AG04449 (cell line): Measurements from ENCODE around the gene TECPR1.

Source experiments
- CTCF ChIA-PET: fragments of 350-600 bp; formaldehyde crosslinking; extraction: SDS; loops from one replicate; lab custom pipeline; 2021; ENCODE audit warnings: antibody characterized with exemption; lab: Yijun Ruan, JAX
- POLR2A ChIA-PET: fragments of 400-600, 350-600 bp; formaldehyde crosslinking; extraction: SDS; loops from one replicate; lab custom pipeline; 2020; ENCODE audit warnings: antibody characterized with exemption, inconsistent platforms; lab: Yijun Ruan, JAX
- DNase-seq: peaks from one replicate; pipeline ENCODE4 v3.0.0-alpha.2; 2010; ENCODE audit warnings: low read depth, low spot score
- H3K4me3 ChIP-seq: 2 replicates; pipeline ENCODE4 v1.5.1; 2011; ENCODE audit warnings: low read depth, mild to moderate bottlenecking, control low read depth, low read length
- TF ChIP-seq, protein P1 (sequence below): IDR thresholded peaks from one replicate; pipeline ENCODE4 v1.5.1; 2011; ENCODE audit warnings: mild to moderate bottlenecking, moderate library complexity, low read length, control low read depth, inconsistent platforms; ENCODE audit not compliant: insufficient read depth; ENCODE audit errors: missing control alignments

Gene TECPR1

GRCh38 chr7:98178321-98178720 is 73.7 kb downstream of the TECPR1 start:
- no peak overlapping the region for H3K4me3 ChIP-seq
- POLR2A ChIA-PET: no interaction called here
- CTCF ChIA-PET: interaction anchor here (1.8 to 8.8 kb wide), 2 partner anchors 11 to 157 kb away, joined by 8 to 103 read pairs; no protein-coding TSS in a partner anchor
- TF ChIP-seq, protein P1, sequence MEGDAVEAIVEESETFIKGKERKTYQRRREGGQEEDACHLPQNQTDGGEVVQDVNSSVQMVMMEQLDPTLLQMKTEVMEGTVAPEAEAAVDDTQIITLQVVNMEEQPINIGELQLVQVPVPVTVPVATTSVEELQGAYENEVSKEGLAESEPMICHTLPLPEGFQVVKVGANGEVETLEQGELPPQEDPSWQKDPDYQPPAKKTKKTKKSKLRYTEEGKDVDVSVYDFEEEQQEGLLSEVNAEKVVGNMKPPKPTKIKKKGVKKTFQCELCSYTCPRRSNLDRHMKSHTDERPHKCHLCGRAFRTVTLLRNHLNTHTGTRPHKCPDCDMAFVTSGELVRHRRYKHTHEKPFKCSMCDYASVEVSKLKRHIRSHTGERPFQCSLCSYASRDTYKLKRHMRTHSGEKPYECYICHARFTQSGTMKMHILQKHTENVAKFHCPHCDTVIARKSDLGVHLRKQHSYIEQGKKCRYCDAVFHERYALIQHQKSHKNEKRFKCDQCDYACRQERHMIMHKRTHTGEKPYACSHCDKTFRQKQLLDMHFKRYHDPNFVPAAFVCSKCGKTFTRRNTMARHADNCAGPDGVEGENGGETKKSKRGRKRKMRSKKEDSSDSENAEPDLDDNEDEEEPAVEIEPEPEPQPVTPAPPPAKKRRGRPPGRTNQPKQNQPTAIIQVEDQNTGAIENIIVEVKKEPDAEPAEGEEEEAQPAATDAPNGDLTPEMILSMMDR: no peak
- DNase-seq: no peak

GRCh38 chr7:98177553-98177952 is 74.5 kb downstream of the TECPR1 start:
- ChIA-PET POLR2A (no interaction called here), CTCF (interaction anchor here (8.8 kb wide), 1 partner anchor 10 kb away, joined by 103 read pairs; no protein-coding TSS in a partner anchor)
- H3K4me3 ChIP-seq: no peak overlapping the region
- TF ChIP-seq, protein P1: no peak
- no peak for DNase-seq

DNA sequence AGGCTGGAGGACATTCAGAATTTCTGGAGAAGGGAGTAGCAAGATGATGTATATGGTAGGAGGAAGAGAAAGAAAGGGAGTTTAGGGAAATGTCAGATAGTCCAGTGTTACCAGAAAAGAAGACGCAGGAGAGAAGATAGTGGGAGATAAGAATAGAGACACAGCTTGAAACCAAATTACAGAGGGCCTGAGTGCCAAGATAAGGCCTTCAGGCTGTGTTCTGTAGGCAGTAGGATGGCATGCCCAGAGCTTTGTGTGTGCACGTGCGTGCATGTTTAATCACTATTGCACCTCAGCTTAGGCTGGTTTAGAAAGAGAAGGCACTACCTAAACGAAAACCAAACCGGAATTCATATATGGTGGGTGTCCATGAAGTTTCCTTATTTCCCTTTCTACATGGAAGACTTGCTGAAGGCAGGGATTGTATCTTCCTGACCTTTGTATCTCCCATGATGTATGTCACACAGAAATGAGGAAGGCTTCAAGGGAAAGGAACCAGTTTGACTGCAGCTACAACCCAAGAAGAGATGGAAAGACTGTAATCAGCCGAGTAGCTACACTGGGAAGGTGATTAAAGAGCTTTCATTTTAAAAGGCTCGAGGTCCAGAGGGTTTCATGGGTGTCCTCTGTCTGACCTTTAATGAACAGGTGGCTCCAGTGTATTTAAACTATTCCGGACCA is 76.6 kb downstream of the TECPR1 start:
- POLR2A ChIA-PET: no interaction called here
- CTCF ChIA-PET: interaction anchor here (0.8 to 16.2 kb wide), 3 partner anchors 8 to 156 kb away, joined by 4 to 544 read pairs (median 103); no protein-coding TSS in a partner anchor
- DNase-seq: no peak
- no peak overlapping the region for H3K4me3 ChIP-seq
- TF ChIP-seq, protein P1: no peak

- ChIA-PET CTCF (interaction anchor here (0.6 to 16.2 kb wide), 4 partner anchors 7 to 155 kb away, joined by 3 to 544 read pairs (median 54); partner anchors contain the start of gene LMTK2), POLR2A (no interaction called here)
- TF ChIP-seq, protein P1: no peak
- H3K4me3 ChIP-seq: no peak overlapping the region
- no peak for DNase-seq
Observed at GRCh38 chr7:98174334-98175259, 77.4 kb downstream of the TECPR1 start.

DNA sequence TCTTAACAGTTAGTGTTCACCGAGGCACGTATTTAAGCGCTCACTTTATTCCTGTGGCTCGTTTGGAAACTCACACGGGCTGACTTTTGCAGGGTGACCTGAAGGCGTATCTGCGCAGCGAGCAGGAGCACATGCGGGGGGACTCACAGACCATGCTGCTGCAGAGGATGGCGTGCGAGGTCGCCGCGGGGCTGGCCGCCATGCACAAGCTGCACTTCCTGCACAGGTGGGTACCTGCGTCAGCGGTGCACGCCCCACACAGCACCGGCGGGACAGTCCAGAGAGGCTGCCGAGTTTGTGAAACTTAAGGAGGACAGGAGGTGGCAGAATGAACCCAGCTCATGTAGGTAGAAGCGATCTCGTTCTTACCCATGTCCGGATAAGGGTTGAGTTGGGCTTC is 80.6 kb downstream of the TECPR1 start:
- TF ChIP-seq, protein P1: no peak
- ChIA-PET CTCF (interaction anchor here (0.9 to 16.2 kb wide), 3 partner anchors 52 to 152 kb away, joined by 3 to 544 read pairs (median 5); partner anchors contain the start of gene LMTK2), POLR2A (no interaction called here)
- no peak for DNase-seq
- no peak overlapping the region for H3K4me3 ChIP-seq
